DMS114 treated with DMSO at 0.1 percent for 48 hours (cell line): ENCODE data around the gene CACNA1A.

Source experiments
- DNase-seq: peaks from one replicate; lab custom pipeline; 2025; ENCODE audit not compliant: unreplicated experiment; lab: John Stamatoyannopoulos, UW

The CACNA1A gene

DNA sequence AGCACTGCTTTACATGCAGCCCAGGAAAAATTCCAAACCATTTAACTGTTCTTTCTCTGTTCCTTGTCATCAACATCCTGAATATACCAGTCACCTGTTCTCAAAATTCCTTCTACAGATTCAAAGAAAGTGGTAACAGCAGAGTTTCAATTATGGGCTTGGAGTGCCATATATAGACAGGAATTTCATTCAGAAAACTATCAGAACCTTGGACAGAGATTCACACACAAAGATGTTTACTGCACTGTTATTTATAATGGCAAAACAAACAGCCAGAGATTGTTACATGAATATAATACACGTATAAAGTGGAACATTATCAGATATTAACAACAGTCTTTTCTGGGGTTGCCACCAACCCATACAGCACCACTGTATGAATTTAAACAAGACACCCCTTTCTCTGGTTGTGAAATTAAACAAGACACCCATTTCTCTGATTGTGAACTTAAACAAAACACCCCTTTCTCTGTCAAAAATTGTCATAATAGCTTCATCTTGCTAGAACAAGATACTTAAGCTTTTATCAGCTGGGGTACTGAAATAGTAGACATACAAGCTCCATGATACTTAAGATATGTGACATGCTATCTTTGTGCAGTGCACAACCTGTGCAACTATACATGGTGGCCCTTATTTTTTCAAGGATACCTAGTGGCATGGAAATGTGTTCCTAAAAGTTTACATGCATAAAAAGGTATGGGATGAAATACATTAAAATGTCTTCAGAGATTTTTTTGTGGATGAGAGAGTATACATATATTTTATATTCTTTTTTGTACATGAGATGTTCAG, 12.6 kb downstream of the CACNA1A start:
- DNase-seq = no peak

- no peak for DNase-seq
Measured at GRCh38 chr19:13492128-13492527, 14.2 kb downstream of the CACNA1A start.

- no peak for DNase-seq
Measured at GRCh38 chr19:13487985-13488384, 18.3 kb downstream of the CACNA1A start.

DNA sequence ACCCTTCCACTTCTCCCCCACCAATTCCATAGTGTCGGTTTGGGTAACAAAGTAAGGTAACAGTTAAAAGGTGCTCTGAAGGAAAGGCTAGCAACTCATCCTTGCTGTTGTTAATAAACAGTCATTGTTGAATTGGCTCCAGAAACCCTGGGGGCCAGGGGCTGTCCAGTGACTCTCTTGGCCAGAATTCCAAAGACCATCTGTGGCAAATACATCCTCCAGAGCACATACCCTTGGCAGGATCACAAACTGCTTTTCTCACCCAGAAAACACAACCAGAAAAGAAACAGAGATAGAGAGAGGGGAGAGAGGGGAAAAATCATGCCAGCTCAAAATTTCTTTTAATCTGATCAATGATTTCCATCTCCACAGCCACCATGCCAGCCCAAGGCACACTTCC, 22.1 kb downstream of the CACNA1A start:
- no peak for DNase-seq

DNA sequence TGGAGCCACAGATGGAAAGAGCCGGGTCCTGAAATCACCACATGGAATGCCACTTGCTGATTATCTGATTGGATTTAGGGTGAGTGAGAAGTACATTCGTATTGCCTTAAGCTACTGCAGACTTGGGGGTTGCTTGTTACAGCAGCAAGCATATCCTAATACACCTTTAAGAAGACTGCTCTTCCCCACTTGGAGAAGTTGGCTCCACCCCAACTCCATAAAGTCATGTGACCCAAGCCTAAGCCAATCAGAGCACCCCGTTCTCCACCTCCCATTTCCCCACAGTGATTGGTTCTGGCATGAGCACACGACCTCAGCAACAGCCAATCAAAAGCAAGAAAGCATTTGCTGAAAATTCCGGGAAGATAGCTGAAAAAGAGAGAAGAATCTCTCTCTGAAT, 23.1 kb downstream of the CACNA1A start:
- no peak for DNase-seq

DNA sequence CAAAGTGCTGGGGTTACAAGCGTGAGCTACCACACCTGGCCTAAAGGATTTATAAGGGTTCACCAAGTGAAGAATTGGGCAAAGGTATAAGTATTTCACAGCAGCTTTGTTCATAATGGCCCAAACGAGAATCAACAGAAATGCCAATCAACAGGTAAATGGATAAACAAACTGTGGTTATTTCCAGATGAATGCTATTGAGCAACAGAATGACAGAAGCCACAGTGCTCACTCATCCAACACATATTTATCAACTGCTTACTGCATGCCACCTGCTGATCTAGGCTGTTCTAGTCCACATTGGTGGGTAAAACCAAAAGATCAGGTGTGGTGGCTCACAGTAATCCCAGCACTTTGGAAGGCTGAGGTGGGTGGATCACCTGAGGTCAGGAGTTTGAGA, 27.7 kb downstream of the CACNA1A start:
- no peak for DNase-seq

DNA sequence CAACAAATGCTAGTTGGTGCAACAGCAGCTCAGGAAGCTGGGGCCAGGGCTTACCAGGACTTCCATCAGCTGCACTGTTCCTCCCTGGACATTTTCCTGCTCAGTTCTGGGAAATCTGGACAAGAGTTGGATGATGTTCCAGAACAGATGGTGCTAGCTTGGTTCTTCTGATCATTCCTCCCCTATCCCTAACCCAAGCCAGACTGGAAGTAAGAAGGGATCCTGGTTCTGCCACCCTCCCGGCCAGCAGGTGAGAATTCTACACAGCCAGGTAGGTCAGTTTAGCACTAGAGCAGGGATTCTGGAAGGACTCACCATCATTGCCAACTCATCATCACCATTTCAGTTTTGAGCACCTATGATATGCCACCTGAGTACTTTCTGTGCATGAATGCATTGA, 30.2 kb downstream of the CACNA1A start:
- no peak for DNase-seq

- DNase-seq = no peak
Measured at GRCh38 chr19:13475044-13475443, 31.2 kb downstream of the CACNA1A start.

- DNase-seq = no peak
Measured at GRCh38 chr19:13466697-13467096, 39.6 kb downstream of the CACNA1A start.

GRCh38 chr19:13463296-13463695, 43.0 kb downstream of the CACNA1A start:
- DNase-seq = no peak

DNA sequence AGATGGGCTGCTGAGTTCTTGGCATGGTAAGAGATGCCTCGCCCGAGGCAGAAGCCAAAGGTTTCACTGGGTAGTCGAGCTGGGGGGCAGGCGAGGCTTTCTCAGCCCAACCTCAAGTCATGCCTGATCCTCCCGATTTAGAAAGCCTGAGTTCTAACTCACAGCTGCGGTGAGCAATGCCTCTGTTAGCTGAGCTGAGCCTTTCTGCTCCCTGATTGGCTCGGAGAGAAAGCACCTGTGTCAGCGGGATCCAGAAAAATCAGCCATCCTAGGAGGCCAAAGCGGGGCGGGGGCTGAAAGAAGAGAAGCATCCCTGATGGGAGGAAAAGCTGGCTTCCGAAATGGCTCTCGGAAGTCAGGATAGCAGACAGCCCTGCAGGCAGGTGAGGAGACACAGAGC, 44.7 kb downstream of the CACNA1A start:
- DNase-seq = no peak

- DNase-seq = no peak
Measured at GRCh38 chr19:13460045-13460444, 46.2 kb downstream of the CACNA1A start.

DNA sequence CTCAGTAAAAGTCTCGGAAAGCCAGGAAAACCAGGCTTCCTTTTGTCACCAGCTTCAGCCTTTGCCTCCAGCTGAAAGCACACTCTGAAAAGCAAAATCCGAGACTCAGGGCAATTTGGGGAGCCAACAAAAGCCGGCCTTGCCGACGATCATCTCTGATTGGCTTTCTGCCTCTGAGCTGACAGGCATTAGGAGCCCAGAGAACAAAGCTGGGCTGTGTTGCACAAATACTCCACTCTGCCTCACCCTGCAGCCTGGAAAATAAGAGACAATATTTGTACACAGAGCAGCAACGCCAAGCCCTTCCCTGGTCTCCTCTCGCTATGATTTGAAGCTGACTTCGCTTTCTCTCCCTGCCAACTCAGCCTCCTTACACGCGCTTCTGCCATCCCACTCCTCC, 46.9 kb downstream of the CACNA1A start:
- DNase-seq = no peak

DNA sequence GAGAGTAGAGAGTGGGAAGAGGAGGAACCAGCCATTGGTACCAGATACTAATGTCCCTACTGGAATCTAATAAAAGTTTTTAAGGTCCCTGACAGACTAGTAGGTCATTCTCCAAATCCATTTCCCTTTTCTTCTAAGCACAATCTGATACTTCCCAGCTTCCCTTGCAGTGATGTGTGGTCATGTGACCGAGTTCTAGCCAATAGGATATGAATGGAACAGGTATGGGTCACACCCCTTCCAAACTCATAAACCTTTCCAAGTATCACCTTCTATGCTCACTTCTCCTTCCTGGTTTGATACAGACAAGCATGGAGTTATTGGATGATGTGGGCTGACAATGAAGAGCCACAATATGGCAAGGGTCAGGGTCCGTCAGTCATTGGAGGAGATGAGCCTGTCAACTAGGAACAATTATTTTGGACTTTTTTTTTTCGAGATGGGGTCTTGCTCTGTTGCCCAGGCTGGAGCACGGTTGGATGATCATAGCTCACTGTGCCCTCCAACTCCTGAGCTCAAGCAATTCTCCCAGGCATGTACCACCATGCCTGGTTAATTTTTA, 54.8 kb downstream of the CACNA1A start:
- no peak for DNase-seq

- DNase-seq = no peak
Measured at GRCh38 chr19:13447978-13448377, 58.3 kb downstream of the CACNA1A start.

DNA sequence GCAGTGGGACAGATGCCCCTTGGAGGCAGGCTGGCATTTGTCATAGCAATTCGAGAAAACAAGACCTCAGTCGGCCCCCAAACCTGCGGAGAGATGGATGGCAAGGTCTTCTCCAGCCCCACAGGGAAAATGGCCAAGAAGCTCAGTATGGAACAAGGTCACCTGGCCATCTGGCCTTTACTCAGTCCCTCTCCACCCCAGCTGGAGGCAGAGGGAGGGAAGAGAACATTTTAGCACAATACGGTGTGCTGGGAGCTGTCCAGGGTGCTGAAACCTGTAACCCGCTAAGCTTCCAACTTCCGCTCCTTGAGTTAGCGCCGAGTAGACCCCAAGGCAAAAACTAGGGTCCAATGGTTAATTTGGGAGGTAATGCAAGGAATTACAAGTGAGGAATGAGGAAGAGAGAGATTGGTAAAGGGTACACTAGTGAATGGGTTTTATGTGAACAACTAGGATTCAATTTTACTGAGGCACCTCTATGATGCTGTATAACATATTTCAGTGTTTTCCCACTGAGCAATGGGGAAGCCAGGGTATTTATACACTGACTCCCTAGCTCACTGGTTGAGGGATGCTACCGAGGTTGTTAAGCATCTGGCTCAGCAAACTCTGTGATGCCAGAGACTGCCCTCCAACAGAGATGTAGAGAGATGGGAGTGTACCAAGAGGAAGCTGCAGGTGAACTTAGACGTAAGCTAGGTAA, 64.3 kb downstream of the CACNA1A start:
- DNase-seq = no peak

DNA sequence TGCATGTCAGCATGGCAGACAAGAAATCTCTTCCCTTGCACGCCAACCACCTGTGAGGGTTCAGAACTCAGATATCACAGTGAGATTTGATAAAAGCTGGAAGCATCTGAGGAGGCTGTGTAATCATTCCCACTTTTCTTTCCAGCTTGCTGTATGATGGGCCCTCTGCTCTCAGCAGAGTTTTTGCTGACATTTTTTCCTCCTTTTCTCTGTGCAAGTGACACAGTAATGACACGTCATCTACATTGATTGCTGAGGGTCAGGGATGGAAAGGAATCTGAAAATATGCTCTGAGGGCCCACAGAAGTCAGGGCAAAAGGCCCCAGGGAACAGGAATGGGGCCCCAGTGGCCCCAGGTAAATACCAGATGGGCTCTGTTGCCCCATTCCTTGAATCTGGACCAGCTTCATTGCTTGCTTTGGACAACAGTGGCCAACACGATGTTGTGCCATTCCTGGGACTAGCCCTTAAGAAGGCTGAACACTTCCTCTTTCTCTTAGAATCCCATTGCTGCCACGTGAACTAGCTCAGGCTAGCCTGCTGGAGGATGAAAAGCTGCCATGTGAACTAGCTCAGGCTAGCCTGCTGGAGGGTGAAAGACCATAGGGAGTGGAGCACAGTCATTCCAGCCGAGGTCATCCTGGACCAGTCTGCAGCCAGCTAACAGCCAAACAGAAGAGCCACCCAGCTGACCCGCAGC, 68.2 kb downstream of the CACNA1A start:
- DNase-seq = no peak

DNA sequence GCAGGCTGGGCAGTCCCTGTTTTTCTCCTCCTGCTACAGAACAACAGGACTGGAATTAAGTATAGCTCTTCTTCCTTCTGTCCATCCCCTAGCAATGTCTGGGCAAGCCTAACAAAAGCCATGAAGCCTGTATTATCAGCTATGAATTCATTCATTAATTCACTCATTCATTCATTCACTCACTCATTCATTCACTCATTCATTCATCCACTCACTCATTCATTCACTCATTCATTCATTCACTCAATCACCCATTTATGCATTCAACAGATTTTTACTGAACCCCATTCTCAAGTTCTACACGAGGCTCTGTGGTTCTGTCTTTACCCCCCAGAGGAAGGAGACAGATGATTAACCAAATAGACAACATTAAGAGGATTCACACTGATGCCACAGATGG, 69.9 kb downstream of the CACNA1A start:
- no peak for DNase-seq

- no peak for DNase-seq
Measured at GRCh38 chr19:13430790-13431582, 75.3 kb downstream of the CACNA1A start.

GRCh38 chr19:13429563-13429962, 76.7 kb downstream of the CACNA1A start:
- DNase-seq = no peak

DNA sequence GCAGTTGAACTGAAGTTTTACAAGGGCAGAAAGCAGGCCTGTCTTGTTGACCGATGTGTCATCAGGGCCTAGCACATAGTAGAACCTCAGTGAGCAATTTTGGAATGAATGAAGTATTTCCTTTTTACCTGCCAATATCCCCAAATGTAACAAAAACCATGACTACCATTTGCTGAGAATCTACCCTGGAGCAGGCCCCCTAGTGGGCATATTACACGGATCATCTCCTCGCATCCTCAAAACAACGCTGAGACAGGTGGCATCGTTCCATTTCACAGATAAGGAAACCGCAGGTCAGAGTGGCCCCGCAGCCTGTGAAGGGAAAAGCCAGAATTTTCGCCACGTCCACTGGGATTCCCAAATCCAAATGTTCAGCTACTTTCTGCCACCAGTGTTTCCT, 77.9 kb downstream of the CACNA1A start:
- no peak for DNase-seq
